ENCODE measurements around the gene CXCR3.
"Not testable (repeated sequence)": the region's sequence is repeated elsewhere in the genome, so short reads cannot be mapped to it uniquely, and the experiment has no call there.

The CXCR3 gene

GRCh38 chrX:71653344-71653743 lies 35.0 kb upstream of the CXCR3 start:
- Histone ChIP-seq H3K9ac (no peak overlapping the region), H3K79me2 (ENCODE audit: insufficient read depth, low read depth) (no peaks in the 10 kb centered on the region), H2AFZ (ENCODE audit: low read depth) (no peak overlapping the region), H3K27me3 (ENCODE audit: insufficient read depth, low read depth) (no peaks in the 10 kb centered on the region), H3K4me3 (IDR thresholded peaks at IDR 0.05; ENCODE audit: insufficient read depth, low read depth, low read length) (no peak overlapping the region), H3K4me2 (no peak overlapping the region), H3K4me1 (ENCODE audit: low read depth, poor library complexity, severe bottlenecking) (no peaks in the 10 kb centered on the region), H4K20me1 (ENCODE audit: insufficient read depth) (no peaks in the 10 kb centered on the region), H3K27ac (no peak overlapping the region), H3K36me3 (ENCODE audit: insufficient read depth) (no peaks in the 10 kb centered on the region)
- TF ChIP-seq CTCF (conservative IDR thresholded peaks at IDR 0.05; ENCODE audit: low read depth, low read length), result no peak

GRCh38 chrX:71652405-71652804 lies 34.1 kb upstream of the CXCR3 start:
- Histone ChIP-seq H3K9ac (no peak overlapping the region), H3K4me3 (IDR thresholded peaks at IDR 0.05; ENCODE audit: insufficient read depth, low read depth, low read length) (no peak overlapping the region), H3K27me3 (ENCODE audit: insufficient read depth, low read depth) (no peaks in the 10 kb centered on the region), H3K4me2 (no peak overlapping the region), H3K79me2 (ENCODE audit: insufficient read depth, low read depth) (no peaks in the 10 kb centered on the region), H2AFZ (ENCODE audit: low read depth) (no peak overlapping the region), H4K20me1 (ENCODE audit: insufficient read depth) (no peaks in the 10 kb centered on the region), H3K27ac (no peak overlapping the region), H3K36me3 (ENCODE audit: insufficient read depth) (no peaks in the 10 kb centered on the region), H3K4me1 (ENCODE audit: low read depth, poor library complexity, severe bottlenecking) (no peaks in the 10 kb centered on the region)
- TF ChIP-seq CTCF (conservative IDR thresholded peaks at IDR 0.05; ENCODE audit: low read depth, low read length), result peak; percentile 59

- H3K4me1 ChIP-seq (ENCODE audit: low read depth, poor library complexity, severe bottlenecking), result no peaks in the 10 kb centered on the region
- no peak overlapping the region for H3K9ac ChIP-seq
- H3K79me2 ChIP-seq (ENCODE audit: insufficient read depth, low read depth), result no peaks in the 10 kb centered on the region
- no peaks in the 10 kb centered on the region for H3K27me3 ChIP-seq (ENCODE audit: insufficient read depth, low read depth)
- H3K4me3 ChIP-seq (IDR thresholded peaks at IDR 0.05; ENCODE audit: insufficient read depth, low read depth, low read length), result no peak overlapping the region
- H3K36me3 ChIP-seq (ENCODE audit: insufficient read depth), result no peaks in the 10 kb centered on the region
- no peak overlapping the region for H3K4me2 ChIP-seq
- no peak for TF ChIP-seq CTCF (conservative IDR thresholded peaks at IDR 0.05; ENCODE audit: low read depth, low read length)
- no peak overlapping the region for H2AFZ ChIP-seq (ENCODE audit: low read depth)
- no peak overlapping the region for H3K27ac ChIP-seq
- H4K20me1 ChIP-seq (ENCODE audit: insufficient read depth), result no peaks in the 10 kb centered on the region
Measured at GRCh38 chrX:71650333-71650969, 32.1 kb upstream of the CXCR3 start.

GRCh38 chrX:71644406-71644805 lies 26.1 kb upstream of the CXCR3 start:
- not testable (repeated sequence) for H3K36me3 ChIP-seq (ENCODE audit: insufficient read depth); H3K79me2 ChIP-seq (ENCODE audit: insufficient read depth, low read depth); H3K27me3 ChIP-seq (ENCODE audit: insufficient read depth, low read depth); H3K4me1 ChIP-seq (ENCODE audit: low read depth, poor library complexity, severe bottlenecking); H3K4me3 ChIP-seq (IDR thresholded peaks at IDR 0.05; ENCODE audit: insufficient read depth, low read depth, low read length); H3K9ac ChIP-seq; H4K20me1 ChIP-seq (ENCODE audit: insufficient read depth); H3K27ac ChIP-seq; H2AFZ ChIP-seq (ENCODE audit: low read depth); H3K4me2 ChIP-seq

- no peaks in the 10 kb centered on the region for H3K36me3 ChIP-seq (ENCODE audit: insufficient read depth)
- no peak overlapping the region for H3K4me2 ChIP-seq
- no peak for TF ChIP-seq CTCF (conservative IDR thresholded peaks at IDR 0.05; ENCODE audit: low read depth, low read length)
- no peaks in the 10 kb centered on the region for H3K79me2 ChIP-seq (ENCODE audit: insufficient read depth, low read depth)
- no peaks in the 10 kb centered on the region for H4K20me1 ChIP-seq (ENCODE audit: insufficient read depth)
- no peak overlapping the region for H3K4me3 ChIP-seq (IDR thresholded peaks at IDR 0.05; ENCODE audit: insufficient read depth, low read depth, low read length)
- H3K27ac ChIP-seq, result no peak overlapping the region
- H3K4me1 ChIP-seq (ENCODE audit: low read depth, poor library complexity, severe bottlenecking), result no peaks in the 10 kb centered on the region
- H3K9ac ChIP-seq, result no peak overlapping the region
- H2AFZ ChIP-seq (ENCODE audit: low read depth), result no peak overlapping the region
- H3K27me3 ChIP-seq (ENCODE audit: insufficient read depth, low read depth), result no peaks in the 10 kb centered on the region
Measured at GRCh38 chrX:71640002-71640401, 21.7 kb upstream of the CXCR3 start.
